TTC549 (cell line): ENCODE data around the gene PAX7.
"Not testable (repeated sequence)": the region's sequence is repeated elsewhere in the genome, so short reads cannot be mapped to it uniquely, and the experiment has no call there.

ENCODE experiments used
- FAIRE-seq: peaks from 2 replicates; lab custom pipeline; 2012; peaks lifted over from hg19 to GRCh38; lab: Jason Lieb, UNC

PAX7 gene

DNA sequence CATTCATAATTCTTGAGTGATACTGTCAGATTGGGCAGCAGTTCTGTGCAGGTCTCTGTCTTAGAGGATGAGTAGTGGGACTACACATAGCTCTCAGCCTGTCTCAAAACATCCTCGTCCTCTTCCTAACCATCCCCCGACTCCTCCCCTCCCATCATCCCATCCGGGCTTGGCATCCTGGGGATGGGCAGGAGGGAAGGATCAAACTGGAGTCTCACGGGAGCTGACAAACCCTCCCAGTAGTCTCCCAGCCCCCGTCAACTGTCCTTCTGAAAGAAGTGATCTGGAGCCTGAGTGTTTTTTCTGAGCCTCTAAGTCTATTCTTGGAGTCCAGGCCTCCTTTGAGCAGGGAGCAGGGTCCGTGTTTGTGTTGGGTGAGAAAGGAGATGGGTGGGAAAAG, 102.0 kb downstream of the PAX7 start:
- no peak for FAIRE-seq

DNA sequence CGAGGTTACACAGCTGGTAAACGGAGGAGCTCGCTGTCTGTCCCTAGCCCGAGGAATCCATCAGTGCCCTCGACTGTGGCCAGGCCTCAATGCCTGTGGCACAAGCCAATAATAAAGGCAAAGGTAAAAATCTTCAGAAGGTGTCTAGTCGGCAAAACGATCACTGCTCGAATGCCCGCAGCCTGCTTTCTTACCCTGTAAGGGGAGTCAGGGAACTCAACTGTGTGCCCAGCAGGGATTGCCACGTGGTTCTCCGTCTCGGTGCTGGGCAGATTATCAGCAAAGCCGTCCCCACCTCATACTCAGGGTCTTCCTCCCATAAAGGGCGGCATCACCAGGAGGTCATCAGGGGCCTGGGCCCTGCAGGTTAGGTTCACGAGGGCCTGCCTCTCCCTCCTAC, 103.4 kb downstream of the PAX7 start:
- FAIRE-seq = no peak

DNA sequence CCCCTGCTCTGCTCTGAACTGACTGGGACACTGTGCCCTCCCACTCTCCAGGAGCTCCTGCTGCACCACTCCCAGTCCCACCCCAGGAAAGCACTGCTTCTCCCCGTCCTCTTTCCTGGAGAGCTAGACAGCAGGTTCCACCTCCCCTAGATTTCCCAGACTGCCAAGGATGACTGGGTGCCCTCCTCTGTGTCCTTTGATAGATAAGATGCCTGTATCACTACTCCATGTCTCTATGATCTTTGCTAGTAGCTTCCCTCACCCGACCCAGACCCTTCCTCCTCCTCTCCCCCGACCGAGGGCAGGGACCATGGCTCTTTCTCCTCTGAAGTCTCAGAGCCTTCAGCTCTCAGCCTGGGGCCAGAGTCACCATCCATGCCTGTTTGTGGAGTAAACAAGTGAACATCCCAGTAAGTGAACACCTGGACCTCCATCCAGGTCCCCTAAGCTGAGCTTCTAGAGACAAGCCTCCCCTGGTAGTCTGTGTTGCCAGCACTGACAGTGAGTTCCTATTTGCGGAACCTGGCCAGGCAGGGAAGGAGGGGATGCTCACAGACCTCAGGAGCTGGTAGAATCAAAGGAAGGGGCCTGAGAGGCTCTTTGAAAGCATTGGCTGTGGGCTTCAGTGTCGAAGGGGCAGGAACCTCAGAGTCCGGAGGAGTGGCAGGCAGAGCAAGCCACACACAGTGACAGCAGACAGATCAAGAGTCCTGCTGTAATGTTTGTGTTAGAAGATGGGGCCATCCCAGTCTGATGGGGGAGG, 104.0 kb downstream of the PAX7 start:
- no peak for FAIRE-seq

DNA sequence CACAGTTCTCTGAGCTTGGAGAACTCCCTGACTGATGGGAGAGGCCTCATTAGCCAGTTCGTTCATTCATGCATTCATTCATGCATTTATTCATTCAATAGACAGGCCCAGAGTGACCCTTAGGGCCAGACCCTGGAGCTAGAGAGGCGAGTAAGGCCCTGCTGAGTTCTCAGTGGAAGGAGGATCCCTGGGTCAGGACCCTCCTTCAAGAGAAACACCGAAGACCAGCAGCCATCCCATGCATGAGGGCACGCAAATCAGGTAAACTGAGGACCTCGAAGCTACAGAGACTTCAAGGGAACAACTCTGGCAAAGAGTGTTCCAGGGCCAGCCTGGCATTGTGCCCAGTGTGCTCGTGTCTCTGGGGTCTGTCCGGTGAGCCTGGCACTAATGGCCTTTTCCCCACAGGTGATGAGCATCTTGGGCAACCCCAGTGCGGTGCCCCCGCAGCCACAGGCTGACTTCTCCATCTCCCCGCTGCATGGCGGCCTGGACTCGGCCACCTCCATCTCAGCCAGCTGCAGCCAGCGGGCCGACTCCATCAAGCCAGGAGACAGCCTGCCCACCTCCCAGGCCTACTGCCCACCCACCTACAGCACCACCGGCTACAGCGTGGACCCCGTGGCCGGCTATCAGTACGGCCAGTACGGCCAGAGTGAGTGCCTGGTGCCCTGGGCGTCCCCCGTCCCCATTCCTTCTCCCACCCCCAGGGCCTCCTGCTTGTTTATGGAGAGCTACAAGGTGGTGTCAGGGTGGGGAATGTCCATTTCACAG, 104.8 kb downstream of the PAX7 start:
- FAIRE-seq = no peak

DNA sequence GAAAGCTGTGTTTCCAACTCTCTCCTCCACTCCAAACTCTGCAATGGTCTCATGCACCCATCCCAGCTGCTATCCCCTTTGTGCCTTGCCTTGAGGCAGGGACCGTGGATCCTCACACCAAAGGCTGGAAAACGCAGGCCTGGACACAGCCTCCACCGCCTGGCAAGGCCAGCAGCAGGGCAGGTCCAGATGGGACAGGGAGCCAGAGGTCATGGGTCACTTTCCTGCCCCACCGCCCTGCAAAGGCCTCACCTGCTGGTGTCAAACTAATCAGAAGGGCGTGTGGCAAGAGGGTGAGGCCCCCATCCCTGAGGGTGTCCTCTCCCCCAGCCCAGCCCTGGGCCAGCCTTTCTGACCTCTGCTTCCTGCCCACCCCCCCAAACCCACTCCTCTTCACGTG, 106.3 kb downstream of the PAX7 start:
- FAIRE-seq = no peak

DNA sequence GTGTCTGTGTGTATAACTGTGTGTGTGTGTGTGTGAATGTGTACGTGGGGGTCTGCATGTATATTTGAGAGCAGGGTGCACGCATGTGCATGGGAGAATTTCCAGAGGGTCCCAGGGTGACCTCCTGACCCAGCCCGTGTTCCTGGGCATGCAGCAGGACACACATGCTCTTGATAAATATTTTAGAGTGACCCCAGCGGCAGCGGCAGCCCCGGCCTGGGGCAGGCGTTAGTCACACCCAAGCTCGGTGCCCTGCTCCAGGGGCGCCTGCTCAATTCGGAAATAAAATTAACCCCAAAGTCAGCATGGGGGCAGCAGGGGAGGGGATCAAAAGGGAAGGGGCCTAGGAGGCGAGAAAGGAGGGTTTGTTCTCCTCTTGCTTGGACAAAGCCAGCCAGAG, 107.5 kb downstream of the PAX7 start:
- FAIRE-seq = no peak

DNA sequence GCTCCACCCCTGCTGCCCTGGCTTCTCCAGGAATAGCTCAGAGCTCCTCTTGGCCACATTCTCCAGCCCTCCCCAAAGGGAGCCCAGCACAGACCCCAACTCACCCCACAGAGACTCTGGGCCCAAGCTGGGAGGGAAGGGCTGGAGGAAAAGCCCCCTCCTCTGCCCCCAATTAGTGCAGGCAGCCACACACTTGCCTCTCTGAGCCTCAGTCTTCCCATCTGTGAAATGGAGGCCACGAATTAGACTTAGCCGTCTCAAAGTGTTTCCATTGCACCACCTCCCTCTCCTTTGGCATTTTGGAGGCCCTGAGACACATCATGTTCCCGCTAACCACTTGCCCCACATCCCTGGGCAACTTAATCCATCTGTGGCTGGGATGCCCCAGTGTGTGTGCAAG, 108.0 kb downstream of the PAX7 start:
- FAIRE-seq = no peak

DNA sequence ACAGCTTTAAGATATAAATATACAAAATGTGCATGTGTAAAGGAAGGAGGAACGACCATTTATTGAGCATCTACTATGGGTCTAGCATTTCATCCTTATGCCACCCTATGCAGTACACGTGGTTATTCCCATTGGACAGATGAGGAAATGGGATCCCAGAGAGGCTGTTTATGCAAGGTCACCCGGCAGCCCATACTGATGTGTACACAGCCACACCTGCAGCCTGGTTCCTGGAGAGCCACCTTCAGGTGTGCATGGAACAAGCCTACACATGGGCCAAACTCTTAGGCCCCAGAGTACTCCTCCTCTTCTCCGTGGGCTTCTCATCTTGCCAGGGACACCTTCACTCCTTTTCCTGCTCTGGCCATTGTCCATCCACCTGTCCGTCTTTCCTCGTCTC, 108.8 kb downstream of the PAX7 start:
- no peak for FAIRE-seq

DNA sequence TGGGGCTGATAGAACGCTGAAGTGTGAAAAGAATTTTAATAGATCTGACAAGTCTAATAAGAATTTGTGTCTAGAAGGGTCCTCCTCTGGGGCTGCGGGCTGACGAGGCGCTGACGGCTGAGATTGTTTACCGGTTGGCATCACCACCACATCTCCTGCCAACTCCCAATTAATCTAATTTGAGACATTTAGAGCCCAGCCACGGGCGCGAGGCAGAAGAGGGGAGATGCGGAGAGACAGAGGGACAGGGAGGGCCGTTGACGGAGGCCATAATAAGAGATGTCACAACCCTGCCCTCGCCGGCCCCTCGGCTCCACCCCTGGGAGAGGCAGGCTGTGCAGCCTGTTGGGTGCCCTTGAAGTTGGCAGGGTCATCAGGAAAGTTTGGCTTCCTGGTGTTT, 109.3 kb downstream of the PAX7 start:
- no peak for FAIRE-seq

DNA sequence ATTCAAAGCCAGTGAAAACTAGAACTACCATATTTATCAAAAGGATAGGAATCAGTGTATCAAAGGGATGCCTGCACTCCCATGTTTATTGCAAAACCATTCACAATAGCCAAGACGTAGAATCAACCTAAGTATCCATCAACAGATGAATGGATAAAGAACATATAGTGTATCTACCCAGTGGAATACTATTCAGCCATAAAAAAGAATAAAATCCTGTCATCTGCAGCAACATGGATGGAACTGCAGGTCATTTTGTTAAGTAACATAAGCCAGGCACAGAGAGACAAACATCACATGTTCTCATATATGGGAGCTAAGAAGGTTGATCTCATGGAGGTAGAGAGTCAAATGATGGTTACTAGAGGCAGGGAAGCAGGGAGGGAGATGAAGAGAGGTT, 110.0 kb downstream of the PAX7 start:
- no peak for FAIRE-seq

DNA sequence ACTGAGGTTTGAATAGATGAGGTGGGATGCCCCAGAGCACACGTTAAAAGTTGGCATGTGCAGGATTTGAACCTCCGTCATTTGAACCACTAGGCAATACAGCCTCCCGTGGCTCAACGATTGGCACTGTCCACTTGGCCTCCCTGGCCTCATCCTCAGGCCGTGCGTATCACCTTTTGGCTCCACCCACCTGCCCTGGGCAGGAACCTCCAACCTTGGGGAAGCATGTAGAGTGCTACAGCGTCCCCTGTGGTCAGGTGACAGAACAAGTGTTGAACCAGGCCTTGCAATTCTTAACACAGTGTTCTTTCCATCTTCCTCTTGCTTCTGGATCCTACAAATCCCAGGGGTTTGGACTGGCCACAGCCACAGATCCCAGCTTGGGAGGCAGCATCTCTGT, 112.6 kb downstream of the PAX7 start:
- FAIRE-seq = no peak

DNA sequence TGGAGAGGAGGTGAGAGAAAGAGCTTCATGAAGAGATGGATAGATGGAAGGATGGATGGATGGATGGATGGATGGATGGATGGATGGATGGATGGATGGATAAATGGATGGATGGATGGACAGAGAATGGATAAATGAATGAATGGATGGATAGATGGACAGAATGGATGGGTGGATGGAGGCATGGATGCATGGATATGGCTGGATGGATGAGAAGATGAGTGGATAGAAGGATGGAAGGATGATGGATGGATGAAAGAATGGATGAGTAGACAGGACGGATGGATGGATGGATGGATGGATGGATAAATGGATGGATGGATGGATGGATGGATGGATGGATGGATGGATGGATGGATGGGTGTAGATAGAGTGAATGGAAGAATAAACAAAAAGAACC, 113.7 kb downstream of the PAX7 start:
- not testable (repeated sequence) for FAIRE-seq

DNA sequence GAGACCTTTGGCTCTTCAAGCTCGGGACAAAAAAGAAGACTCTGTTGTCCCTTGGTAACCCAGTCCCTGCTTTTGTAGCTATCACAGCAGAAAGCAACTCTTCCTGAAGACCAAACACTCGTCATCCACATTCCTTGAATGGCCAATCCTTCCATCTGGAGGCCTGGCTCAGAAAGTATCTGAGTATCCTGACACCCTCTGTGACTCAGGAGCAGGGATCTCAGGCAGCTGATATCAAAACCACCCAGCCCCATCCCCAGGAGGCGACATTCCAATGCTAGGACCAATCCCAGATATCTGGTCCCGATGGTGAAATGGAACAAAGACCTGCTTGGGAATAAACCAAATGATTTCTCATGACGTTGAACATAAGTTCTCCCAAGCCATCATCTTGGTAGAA, 116.3 kb downstream of the PAX7 start:
- no peak for FAIRE-seq

DNA sequence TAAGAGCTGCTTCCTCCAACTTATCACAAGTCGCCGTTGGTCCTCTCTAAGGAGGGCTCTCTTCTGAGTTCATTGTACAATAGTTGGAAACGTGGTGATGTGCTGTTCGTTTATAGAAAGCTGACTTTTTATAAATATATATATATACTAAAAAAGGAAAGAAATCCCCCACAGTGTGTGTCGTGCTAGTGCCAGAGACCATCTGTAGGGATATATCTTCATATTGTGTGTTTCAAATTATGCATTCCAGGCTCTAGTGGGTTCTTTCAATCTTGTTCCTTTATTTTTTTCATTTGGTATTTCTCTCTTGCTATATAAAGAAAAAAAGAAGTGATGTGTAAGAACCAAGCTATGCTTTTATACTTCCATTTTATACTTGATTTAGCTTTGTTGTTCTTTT, 117.0 kb downstream of the PAX7 start:
- no peak for FAIRE-seq

DNA sequence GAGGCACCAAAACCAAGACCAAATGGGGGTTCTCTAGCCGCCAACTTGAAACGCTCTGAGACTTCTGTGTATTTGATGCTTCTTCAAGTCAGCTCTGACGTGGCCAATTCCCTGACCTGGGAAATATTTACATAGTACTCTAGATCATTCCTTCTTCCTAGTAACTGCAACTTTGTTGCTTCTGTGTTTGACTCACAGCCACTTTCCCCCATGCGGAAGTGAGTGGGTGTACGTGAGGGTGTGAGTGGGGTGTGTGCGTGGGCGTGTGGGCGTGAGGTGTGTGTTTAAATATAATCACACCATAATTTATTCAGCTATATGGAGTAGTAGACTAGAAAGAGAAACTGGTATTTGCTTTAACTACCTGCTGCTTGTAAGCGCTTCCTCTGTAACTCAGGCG, 117.8 kb downstream of the PAX7 start:
- FAIRE-seq = no peak

DNA sequence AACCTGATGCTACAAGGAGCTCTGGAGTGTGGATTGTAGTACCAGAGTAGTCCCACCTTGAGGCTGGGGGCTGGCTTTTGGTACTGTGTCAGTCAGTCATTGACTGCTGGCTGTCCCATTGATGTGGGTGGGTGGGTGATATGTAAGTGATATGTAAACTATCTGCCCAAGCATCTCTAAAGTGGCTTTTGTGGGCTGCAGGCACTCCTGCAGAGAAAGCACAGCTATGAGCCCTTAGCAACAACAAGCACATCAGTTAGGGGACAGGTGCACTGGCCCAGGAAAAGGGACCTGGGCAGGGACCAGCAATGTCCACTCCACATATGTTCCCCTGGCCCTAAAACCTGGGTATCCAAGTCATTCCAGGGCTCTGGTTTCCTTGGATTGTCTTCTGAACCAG, 118.9 kb downstream of the PAX7 start:
- no peak for FAIRE-seq

DNA sequence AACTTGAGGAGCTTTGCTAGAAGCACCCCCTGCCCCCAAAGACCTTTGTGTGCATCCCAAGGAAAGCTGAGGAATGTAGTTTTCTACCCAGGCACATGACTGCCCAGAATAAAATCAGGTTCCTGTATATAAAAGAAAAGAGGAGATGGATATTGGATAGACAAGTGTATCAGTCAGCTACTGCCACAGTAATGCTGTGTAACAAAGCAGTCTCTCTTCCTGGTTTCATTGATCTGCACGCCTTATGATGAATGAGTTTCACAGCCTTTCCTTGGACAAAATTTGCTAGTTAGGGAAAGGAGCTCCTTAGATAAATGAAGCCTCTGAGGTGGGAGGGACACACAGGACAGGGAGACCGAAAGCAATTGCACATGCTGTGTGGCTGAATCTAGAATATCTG, 120.0 kb downstream of the PAX7 start:
- no peak for FAIRE-seq

DNA sequence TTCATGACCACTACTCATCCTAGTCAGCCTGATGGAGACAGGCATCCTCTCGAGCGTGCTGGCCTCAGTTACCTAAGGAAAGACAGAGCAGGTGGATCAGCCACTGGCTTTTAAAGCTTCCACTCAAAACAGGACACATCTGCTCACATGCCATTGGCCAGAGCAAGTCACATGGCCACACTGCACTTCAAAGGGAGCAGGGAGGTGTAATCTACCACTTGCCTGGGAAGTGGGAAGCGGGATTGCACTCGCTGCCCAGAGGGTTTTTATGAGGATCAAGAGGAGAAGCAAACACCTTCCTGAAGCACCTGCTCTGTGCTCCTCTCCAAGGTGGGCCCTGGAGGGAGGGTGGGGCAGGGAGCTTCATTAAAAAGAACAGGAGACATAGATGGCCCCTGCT, 120.8 kb downstream of the PAX7 start:
- FAIRE-seq = no peak

DNA sequence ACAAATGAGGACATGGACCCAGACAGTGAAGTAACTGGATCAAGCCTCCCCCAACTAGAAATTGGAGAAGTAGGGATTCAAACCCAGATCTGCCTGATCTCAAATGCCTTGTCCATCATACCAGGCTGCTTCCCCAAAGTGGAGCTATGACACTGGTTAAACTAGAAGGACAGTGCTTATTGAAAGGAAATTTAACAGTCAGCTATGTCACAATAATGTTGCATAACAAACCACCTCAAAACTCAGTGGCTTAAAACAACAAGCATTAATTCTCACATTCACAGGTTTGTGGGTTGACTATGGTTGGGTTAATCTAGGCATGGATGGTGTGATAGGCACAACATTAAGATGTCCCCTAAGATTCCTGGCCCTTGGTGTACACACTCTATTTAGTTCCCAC, 121.8 kb downstream of the PAX7 start:
- FAIRE-seq = no peak

DNA sequence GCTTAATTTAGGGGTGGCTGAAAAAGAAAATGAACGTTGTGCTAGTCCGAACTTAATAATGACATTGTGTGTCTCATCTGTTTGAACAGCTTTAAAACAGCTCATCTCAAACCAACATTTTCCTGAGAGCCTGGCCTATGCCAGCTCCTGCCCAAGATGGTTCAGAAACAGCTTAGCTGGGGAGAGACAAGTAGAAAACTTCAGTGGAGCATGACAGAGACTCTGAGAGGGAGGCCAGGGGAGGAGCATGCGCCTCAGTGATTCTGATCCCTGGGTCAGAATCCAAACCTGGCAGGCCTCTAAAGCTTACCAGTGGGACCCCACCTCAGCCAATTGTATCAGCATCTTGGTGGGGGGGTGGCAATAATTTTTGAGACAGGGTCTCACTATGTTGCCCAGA, 129.5 kb downstream of the PAX7 start:
- FAIRE-seq = no peak

DNA sequence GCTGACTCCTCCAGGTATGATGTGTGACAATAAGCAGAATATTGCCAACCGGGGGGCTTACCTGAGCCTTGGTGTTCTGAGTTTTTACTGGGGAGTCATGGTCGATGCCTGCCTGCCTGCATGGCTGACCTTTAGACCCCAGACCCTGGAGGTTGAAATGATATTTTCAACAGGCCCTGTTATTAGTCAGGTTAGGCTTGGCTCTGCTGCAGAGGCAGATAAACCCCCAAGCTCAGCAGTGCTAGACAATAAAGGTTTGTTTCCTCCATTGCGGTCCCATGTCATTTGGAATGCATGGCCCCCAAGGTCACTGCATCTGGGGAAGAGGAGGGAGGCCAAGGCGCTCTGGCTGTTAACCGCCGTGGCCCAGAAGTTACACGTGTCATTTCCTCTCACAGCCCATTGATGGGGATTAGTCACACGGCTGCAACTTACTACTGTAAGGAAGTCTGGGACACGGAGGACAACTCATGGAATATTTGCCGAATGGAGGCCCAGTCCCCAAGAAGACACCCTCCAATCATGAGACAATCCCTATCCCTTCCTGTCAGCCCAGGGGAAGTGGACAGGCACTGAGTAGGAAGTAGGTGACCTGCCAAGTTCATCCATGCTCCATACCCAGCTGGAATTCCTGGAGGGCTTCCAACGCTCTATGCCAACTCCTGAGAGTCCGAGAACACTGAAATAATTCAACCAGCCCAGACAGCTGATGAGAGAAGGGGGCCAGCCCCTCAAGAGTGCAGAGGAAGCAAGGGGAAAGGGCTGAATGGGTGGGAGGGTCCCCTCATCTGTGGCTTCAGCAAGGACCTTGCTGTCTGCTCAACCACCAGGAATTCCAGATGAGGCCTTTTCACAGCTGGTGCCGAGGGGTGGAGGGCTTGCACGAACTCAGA, 131.5 kb downstream of the PAX7 start:
- FAIRE-seq = no peak

DNA sequence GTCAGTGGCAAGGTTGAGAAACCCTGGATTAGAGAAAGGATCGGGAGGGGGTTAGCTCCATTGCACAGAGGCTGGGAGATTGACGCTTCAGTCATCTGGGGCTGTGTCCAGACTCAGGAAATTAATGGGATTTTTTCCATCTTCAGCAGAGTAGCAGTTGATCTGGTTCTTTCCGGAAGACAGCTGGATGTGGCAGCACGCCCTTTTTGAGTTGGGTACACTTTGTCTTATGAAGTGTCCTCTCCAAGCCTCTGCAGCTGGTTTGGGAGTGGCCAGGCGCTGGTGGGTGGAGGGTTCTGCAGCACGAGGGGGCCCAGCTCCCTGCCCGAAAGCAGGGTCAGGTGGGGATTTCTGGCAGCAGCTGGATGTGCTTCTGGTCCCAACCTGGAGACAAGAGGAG, 133.7 kb downstream of the PAX7 start:
- no peak for FAIRE-seq

DNA sequence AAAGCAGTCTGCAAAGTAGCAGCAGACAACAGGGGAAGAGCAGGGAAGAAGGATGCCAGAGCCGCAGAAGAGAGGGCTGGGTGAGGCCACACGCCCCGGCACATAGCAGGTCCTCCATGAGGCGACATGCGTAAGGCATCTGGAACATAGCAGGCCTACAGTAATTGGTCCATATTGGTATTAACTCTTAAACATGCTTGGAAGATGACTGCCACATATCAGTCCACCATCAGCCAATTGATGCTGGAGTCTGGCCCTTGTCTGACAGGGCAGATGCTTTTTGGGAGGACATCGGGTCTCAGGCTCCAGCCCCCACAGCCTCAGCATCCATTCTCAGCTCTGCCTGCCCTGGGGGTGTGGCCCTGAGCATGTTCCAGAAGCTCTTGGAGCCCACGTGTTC, 135.1 kb downstream of the PAX7 start:
- no peak for FAIRE-seq
